ENCODE results near the gene SKA3.
"Not testable (repeated sequence)": the region's sequence is repeated elsewhere in the genome, so short reads cannot be mapped to it uniquely, and the experiment has no call there.

SKA3 gene

DNA sequence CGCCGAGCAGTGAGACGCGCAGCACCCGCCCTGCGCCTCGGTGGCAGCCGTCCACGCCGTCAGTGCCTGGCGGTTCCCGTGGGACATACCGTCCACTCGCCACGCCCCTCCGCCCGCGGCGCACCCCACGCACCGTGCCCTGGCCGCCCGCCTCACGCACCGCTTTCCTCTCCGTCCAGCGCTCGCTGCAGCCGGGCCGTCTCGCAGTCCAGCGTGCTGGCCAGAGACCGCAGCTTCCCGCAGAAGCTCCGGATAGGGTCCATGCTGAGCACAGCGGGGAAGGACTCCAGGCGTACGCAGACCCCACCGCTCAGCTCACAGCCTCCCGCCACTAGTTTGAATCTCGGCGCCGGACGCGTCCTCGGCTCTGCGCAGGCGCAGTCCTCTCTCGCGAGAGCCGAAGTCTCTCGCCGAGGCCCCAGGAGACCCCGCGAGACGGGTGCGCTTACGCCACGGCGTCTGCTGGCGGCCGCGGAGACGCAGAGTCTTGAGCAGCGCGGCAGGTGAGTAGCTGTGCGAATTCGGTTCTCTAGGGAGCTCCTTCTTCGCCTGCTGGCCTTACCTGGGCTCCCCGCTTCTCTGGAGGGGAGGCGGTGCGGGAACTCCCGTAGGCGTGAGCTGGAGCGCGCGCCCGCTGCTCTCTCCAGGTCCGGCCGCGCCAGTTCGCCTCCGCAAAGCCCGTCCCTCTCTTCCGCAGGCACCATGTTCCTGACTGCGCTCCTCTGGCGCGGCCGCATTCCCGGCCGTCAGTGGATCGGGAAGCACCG is at the start of gene SKA3, which contains the start of gene MRPL57:
SKA3 (minus strand) TSS at position 338 of the 767 bp plus-strand sequence; CDS start at position 263, 75 bp downstream.
MRPL57 (plus strand) TSS at position 444 of the 767 bp plus-strand sequence; CDS start at position 703, 259 bp downstream.
- DNase-seq (ENCODE audit: low spot score in 2 of 2) (peak; percentile 95 to 97), ATAC-seq (peak; percentile 97)
- no peaks in the 10 kb centered on the region for H3K9me3 Mint-ChIP-seq
- H3K36me3 Mint-ChIP-seq = peaks cover 31% of the 10 kb centered on the region
- peak within 1 kb of the TSS; percentile 97 for H3K27ac Mint-ChIP-seq
- H3K4me1 Mint-ChIP-seq = peaks cover 13% of the 10 kb centered on the region
- peak within 1 kb of the TSS; percentile 98 for H3K4me3 Mint-ChIP-seq

DNA sequence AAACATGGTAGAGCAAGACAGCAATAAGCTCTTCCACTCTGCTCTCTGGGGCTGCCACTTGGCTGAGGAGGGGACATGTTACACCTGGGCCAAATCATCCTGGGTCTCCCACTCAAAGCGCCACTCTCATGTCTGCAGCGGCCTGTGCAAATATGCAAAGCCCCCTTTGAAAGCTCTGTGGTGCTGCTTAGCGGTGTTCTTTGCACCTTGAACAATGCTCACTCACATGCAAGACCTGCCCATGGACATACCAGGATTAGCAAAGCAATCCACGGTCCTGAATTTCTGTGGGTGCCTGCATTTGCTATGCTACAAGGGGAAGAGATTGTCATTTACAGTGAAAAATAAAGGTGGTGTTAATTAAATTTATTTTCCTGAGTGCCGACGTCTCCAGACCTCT is 48.7 kb upstream of the SKA3 start:
- Mint-ChIP-seq H3K4me3 (no peak overlapping the region), H3K9me3 (peaks cover 12% of the 10 kb centered on the region), H3K27ac (no peak overlapping the region), H3K4me1 (no peaks in the 10 kb centered on the region), H3K36me3 (no peaks in the 10 kb centered on the region)
- DNase-seq (ENCODE audit: low spot score in 2 of 2) (no peak), ATAC-seq (no peak)

DNA sequence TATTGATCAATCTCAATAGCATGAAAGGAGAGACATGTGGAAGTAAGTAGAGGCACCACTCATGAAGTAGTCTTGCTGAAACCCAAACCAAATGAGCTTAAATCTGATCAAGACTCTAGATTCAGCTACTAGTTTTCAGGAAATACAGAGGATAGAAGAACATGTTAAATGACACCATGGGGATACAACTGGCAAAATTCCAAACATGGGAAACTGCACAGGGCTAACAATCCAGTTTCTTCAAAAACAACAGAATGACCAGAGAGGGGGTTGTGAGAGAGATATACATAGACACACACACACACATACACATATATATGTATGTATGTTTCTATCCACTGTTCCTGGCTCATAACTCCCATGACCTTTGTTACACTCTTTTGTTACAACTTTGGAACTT is 44.9 kb upstream of the SKA3 start:
- ATAC-seq = no peak
- H3K9me3 Mint-ChIP-seq = peaks cover 12% of the 10 kb centered on the region
- H3K4me1 Mint-ChIP-seq = peaks cover 16% of the 10 kb centered on the region
- no peaks in the 10 kb centered on the region for H3K36me3 Mint-ChIP-seq
- no peak for DNase-seq (ENCODE audit: low spot score in 2 of 2)
- no peak overlapping the region for H3K27ac Mint-ChIP-seq
- H3K4me3 Mint-ChIP-seq = no peak overlapping the region

DNA sequence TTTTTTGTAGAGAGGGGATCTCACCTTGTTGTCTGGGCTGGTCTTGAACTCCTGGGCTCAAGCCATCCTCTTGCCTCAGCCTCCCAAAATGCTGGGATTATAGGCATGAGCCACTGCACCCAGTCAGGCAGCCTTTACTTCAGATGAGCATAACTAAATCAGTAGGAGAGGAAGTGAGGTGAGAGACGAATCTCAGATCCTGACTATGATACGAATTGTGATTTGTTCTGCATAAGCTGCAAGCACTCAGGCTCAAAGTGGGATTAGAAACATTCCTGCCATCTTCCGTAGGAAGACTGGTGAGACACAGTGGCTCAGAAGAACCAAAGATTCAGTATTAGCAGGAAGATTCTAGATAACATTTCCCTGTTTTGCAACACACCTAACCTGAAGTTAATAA is 43.4 kb upstream of the SKA3 start:
- H3K27ac Mint-ChIP-seq = peak overlapping the region; percentile 75
- ATAC-seq; H3K36me3 Mint-ChIP-seq; DNase-seq (ENCODE audit: low spot score in 2 of 2): not testable (repeated sequence)
- H3K4me3 Mint-ChIP-seq = peak overlapping the region; percentile 42
- H3K9me3 Mint-ChIP-seq = peaks cover 12% of the 10 kb centered on the region
- peaks cover 16% of the 10 kb centered on the region for H3K4me1 Mint-ChIP-seq

DNA sequence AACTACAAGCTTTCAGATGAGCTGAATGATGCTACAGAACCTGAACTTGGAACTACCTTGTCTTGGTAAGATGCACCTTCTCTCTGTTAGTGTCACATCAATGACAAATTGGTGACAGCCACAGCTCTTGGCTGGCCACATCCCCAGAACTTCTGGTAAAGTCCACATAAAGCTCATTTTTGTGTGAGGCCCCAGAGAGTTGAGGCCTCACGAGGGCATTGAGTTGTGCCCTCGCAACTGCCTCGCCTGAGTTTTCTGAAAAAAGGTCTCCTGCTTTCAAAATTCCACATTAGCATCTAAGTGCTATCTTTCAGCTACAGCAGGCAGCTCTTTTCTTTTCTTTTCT is 42.7 kb upstream of the SKA3 start:
- ATAC-seq = peak; percentile 82
- peak in 1 of 2 donors; percentile 55 for DNase-seq (ENCODE audit: low spot score in 2 of 2)
- Mint-ChIP-seq H3K9me3 (peaks cover 12% of the 10 kb centered on the region), H3K4me1 (peaks cover 16% of the 10 kb centered on the region), H3K27ac (peak overlapping the region; percentile 75), H3K36me3 (no peaks in the 10 kb centered on the region), H3K4me3 (peak overlapping the region; percentile 42)

- Mint-ChIP-seq H3K9me3 (peaks cover 12% of the 10 kb centered on the region), H3K4me3 (peak overlapping the region; percentile 42), H3K27ac (peak overlapping the region; percentile 75), H3K36me3 (no peaks in the 10 kb centered on the region), H3K4me1 (peaks cover 16% of the 10 kb centered on the region)
- DNase-seq (ENCODE audit: low spot score in 2 of 2) (no peak), ATAC-seq (peak; percentile 96)
Observed at GRCh38 chr13:21218351-21219035, 42.1 kb upstream of the SKA3 start.

- Mint-ChIP-seq H3K36me3 (no peaks in the 10 kb centered on the region), H3K4me3 (no peak overlapping the region), H3K9me3 (peaks cover 10% of the 10 kb centered on the region), H3K4me1 (peaks cover 16% of the 10 kb centered on the region), H3K27ac (no peak overlapping the region)
- no peak for ATAC-seq
- no peak for DNase-seq (ENCODE audit: low spot score in 2 of 2)
Observed at GRCh38 chr13:21216332-21216731, 40.0 kb upstream of the SKA3 start.

GRCh38 chr13:21215419-21215818 is 39.1 kb upstream of the SKA3 start:
- not testable (repeated sequence) for H3K9me3 Mint-ChIP-seq; ATAC-seq; H3K27ac Mint-ChIP-seq; H3K4me3 Mint-ChIP-seq; H3K36me3 Mint-ChIP-seq; DNase-seq (ENCODE audit: low spot score in 2 of 2)
- peaks cover 16% of the 10 kb centered on the region for H3K4me1 Mint-ChIP-seq

DNA sequence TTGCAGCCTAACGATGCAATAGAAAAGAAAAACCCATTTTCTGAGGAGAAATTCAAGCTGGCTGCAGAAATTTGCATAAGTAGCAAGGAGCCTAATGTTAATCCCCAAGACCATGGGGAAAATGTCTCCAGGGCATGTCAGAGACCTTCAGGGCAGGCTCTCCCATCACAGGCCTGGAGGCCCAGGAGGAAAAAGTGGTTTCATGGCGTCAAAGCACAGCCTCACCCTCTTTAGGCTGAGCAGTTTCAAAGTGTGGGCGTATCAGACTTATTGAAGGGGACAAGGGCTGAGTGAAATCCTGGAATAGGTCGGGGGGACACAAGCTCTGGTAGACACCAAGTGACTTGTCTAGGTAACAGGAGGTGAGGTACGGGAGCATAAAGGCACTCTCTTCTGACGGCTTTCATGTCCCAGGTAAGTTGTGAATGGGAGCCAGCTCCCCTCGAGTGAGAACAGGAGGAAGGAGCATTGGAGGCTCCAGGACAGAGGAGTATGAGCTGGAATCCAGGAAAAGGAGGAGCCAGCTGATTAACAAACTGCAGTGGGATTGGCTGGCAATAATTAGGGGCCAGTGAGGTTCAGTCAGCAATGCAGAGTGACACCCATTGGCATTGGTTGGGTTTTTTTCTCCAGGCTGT is 35.9 kb upstream of the SKA3 start:
- H3K27ac Mint-ChIP-seq = no peak overlapping the region

DNA sequence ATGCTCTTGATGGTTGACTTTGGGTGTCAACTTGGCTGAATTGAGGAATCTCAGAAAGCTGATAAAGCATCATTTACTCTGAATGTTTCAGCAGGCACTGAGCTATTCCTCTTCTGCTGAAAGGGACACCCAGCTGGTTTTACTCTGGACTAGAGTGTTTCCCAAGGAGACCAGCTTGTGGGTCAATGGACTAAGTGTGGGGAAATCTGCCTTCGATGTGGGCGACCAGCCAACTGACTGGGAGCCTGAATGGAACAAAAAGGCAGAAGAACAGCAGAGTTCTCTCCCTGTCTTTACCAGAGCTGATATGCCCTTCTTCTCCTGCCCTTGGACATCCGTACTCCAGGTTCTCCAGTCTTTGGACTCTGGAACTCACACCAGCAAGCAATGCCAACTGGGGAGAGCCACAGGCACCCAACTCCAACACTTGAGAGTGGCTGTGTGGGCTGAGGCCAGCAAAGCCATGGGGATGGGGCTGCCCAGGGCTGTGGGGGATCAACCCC is 32.4 kb upstream of the SKA3 start:
- Mint-ChIP-seq H3K9me3 (peaks cover 5% of the 10 kb centered on the region), H3K27ac (no peak overlapping the region), H3K36me3 (no peaks in the 10 kb centered on the region), H3K4me3 (no peak overlapping the region), H3K4me1 (no peaks in the 10 kb centered on the region)
- ATAC-seq (no peak), DNase-seq (ENCODE audit: low spot score in 2 of 2) (no peak)

More for the DNA sequence above, 35.9 kb upstream of the SKA3 start:
- Mint-ChIP-seq H3K9me3 (peaks cover 5% of the 10 kb centered on the region), H3K36me3 (no peaks in the 10 kb centered on the region), H3K4me3 (no peak overlapping the region), H3K4me1 (no peaks in the 10 kb centered on the region)
- no peak for ATAC-seq
- no peak for DNase-seq (ENCODE audit: low spot score in 2 of 2)

DNA sequence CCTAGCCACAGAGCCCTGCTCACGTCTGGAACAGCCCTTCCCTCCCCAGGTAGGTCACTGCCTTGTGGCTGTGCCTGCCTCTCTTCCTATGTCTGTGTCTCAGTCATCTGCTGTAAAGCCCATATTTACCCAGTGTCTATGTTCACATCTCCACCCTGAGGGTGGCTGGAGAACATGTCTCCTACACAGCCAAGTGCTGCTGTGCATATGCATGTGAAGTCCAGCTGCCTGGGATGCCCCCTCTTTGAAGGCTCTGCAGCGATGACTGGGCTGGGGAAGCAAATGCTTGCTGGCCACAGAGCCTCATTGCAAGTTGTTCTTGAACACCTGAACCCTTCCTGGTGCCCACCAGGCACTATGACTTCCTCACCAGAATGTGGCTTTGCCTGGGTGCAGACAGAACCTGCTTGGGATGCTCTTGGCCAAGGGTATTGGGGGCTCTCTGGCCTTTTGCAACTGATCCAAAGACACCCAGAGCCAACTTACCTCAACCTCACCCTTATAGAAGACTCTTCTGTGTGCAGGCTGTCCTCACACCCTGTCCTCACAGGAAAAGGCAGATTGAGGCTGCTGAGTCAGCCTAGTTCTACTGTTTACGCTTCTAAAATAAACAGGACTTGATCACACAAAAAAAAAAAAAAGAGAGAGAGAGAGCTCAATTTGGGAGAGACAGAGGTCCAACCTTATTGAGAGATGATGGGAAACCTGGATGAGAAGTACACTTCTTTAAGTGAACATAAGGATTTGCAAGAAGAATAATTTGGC is 26.6 kb upstream of the SKA3 start:
- ATAC-seq = no peak
- DNase-seq (ENCODE audit: low spot score in 2 of 2) = no peak
- H3K4me3 Mint-ChIP-seq = no peak overlapping the region
- H3K9me3 Mint-ChIP-seq = no peaks in the 10 kb centered on the region
- H3K27ac Mint-ChIP-seq = no peak overlapping the region
- no peaks in the 10 kb centered on the region for H3K4me1 Mint-ChIP-seq
- no peaks in the 10 kb centered on the region for H3K36me3 Mint-ChIP-seq

DNA sequence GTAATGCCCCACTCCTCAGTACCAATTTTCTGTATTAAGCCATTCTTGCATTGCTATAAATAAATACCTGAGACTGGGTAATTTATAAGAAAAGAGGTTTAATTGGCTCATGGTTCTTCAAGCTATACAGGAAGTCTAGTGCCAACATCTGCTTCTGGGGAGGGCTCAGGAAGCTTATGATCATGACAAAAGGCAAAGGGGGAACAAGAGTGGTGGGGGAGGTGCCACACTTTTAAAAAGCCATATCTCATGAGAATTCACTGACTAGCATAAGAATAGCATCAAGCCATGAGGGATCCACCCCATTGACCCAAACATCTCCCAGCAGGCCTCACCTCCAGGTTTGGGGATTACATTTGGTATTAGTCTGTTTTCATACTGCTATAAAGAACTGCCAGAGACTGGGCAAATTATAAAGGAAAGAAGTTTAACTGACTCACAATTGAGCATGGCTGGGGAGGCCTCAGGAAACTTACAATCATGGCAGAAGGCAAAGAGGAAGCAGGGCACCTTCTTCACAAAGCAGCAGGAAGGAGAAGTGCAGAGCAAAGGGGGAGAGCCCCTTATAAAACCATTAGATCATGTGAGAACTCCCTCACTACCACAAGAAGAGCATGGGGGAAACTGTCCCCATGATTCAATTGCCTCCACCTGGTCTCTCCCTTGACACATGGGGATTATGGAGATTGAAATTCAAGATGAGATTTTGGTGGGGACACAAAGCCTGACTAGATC is 25.3 kb upstream of the SKA3 start:
- not testable (repeated sequence) for ATAC-seq; H3K4me3 Mint-ChIP-seq; H3K9me3 Mint-ChIP-seq; H3K4me1 Mint-ChIP-seq; H3K36me3 Mint-ChIP-seq; H3K27ac Mint-ChIP-seq; DNase-seq (ENCODE audit: low spot score in 2 of 2)

DNA sequence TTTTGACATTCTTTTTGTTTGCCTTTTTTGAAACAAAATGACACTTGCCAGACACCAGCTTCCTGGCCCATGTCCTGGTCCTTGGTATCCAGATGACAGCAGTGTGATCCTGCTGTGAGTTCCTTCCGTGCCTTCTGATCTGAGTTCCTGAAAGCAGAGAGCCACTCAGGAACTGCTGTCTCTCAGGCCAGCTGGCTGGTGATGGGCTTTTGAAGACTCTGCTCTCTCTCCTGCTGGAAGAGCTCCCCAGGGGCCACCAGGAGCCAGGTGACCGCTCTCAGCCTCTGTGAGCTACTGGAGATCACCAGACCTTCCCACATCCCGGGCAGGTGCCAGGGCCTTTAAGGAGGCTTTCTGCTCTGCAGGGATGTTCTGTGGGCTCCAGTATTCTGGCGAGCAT is 22.0 kb upstream of the SKA3 start:
- H3K27ac Mint-ChIP-seq = peak overlapping the region; percentile 3
- H3K4me3 Mint-ChIP-seq; H3K36me3 Mint-ChIP-seq; H3K4me1 Mint-ChIP-seq; H3K9me3 Mint-ChIP-seq; DNase-seq (ENCODE audit: low spot score in 2 of 2); ATAC-seq: not testable (repeated sequence)

DNA sequence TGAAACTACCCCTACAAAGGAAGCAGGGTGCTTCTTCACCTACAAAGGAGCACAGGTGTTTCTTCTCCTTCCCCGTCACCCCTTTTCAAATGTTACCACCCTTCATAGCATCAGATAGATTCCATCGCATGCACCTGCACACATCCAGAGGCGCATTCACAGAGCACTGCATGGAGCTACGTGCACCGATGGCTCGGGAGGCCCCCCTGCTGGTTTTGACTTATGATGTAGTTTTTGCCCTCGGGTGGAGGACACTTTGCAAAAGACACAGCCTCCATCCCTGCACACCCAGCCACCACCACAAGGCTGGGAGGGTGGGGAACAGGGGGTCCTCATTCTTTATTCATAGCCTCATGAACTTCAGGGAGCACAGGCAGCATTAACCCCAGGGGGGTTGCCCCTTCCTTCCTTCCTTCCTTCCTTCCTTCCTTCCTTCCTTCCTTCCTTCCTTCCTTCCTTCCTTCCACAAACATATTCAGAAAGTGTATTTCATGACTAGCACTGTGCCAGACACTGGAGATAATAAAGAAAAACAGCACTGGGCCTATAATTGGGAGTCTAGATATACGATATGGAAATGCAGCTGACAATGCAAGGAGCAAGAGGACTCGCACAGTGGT is 21.4 kb upstream of the SKA3 start:
- not testable (repeated sequence) for H3K4me1 Mint-ChIP-seq; H3K36me3 Mint-ChIP-seq; DNase-seq (ENCODE audit: low spot score in 2 of 2); H3K4me3 Mint-ChIP-seq; H3K9me3 Mint-ChIP-seq; ATAC-seq
- peak overlapping the region; percentile 3 for H3K27ac Mint-ChIP-seq

All from stimulated activated effector memory CD8-positive, alpha-beta T cell treated with anti-CD3 and anti-CD28 coated beads, Interleukin-12 subunit alpha, Interleukin-12 subunit beta, amount 100 ng/mL, for 72 hours (primary cell).